Ovary (tissue), 1 donor: Measurements from ENCODE around the gene NPM1.

Source experiments
- EP300 ChIP-seq: sonication (generic); formaldehyde crosslinking; IDR thresholded peaks from one replicate; pipeline ENCODE4 v1.6.1; 2017; ENCODE audit warnings: antibody characterized with exemption
- POLR2A ChIP-seq: fragments of 450-650 bp; IDR thresholded peaks from one replicate; pipeline ENCODE4 v1.6.1; 2017; ENCODE audit warnings: antibody characterized with exemption, mild to moderate bottlenecking, moderate library complexity

- TF ChIP-seq EP300 (no peak), POLR2A (peak; percentile 85)
Observed at GRCh38 chr5:171387345-171387969, at the start of gene NPM1.
